K562 (cell line): ENCODE data around the gene SPTA1. TPM values are rescaled to one million over a fixed set of nuclear protein-coding genes. Genes with fewer than 3 reads are reported as not detected.

ENCODE experiments used
- ATAC-seq: fragments of 200-7000 bp; cut with Tn5 transposase; 3 replicates; pipeline ENCODE4 v1.9.1; 2020; ENCODE audit warnings: moderate library complexity
- BruUV-seq: library from RNA; stranded (reverse); fragments of 400-500 nt; replicated peaks from 2 replicates; lab custom pipeline; 2021; lab: Mats Ljungman, UMichigan
- CTCF ChIA-PET: fragments of 300-600 bp; formaldehyde crosslinking; extraction: SDS; loops from one replicate; lab custom pipeline; 2021; ENCODE audit warnings: low intra/inter-chr PET ratio; lab: Yijun Ruan, JAX
- POLR2A ChIA-PET: fragments of 300-600, 350-650 bp; sonication (Branson Sonifier 250); formaldehyde crosslinking; extraction: SDS; loops from one replicate; lab custom pipeline; 2021; ENCODE audit warnings: antibody characterized with exemption, inconsistent platforms; lab: Yijun Ruan, JAX
- DNase-seq, 4 experiments: peaks; one replicate each; pipeline versions ENCODE4 v3.0.0 to v3.0.0-alpha.2; 2011 to 2018; ENCODE audit warnings: low spot score in 3 of 4, mixed read lengths in 3 of 4; ENCODE audit errors: extremely low read depth in 1 of 4
- FAIRE-seq: peaks from 2 replicates; lab custom pipeline; 2011; peaks lifted over from hg19 to GRCh38; lab: Jason Lieb, UNC
- H2AFZ ChIP-seq: 2 replicates; pipeline ENCODE4 v1.6.0; 2011; ENCODE audit warnings: low read depth, low read length, control low read depth, inconsistent platforms
- H3K27ac ChIP-seq: fragments of 200-600 bp; 3 replicates; pipeline ENCODE4 v1.8.0; 2011; ENCODE audit warnings: low read depth, mild to moderate bottlenecking, control low read depth, inconsistent platforms, low read length, moderate library complexity, mixed read lengths; ENCODE audit errors: extremely low read depth
- H3K27me3 ChIP-seq, 2 experiments: fragments of 300-600 bp in 1 of 2; 2 replicates in 1 of 2; 3 replicates in 1 of 2; pipeline versions ENCODE4 v1.6.0 to v1.8.0; 2011; ENCODE audit warnings: inconsistent platforms in 2 of 2, low read length in 2 of 2, mild to moderate bottlenecking in 1 of 2, mixed read lengths in 1 of 2, moderate library complexity in 1 of 2; ENCODE audit not compliant: control insufficient read depth in 2 of 2, insufficient read depth in 2 of 2
- H3K36me3 ChIP-seq: fragments of 300-600 bp; 3 replicates; pipeline ENCODE4 v1.8.0; 2011; ENCODE audit warnings: mild to moderate bottlenecking, low read length, inconsistent platforms; ENCODE audit not compliant: control insufficient read depth, insufficient read depth
- H3K4me1 ChIP-seq, 2 experiments: fragments of 200-600 bp in 1 of 2; replicated peaks in 1 of 2; 2 replicates in 1 of 2; 3 replicates in 1 of 2; pipeline versions ENCODE4 v1.5.1 to v1.8.0; 2011; ENCODE audit warnings: inconsistent platforms in 2 of 2, low read length in 2 of 2, mild to moderate bottlenecking in 1 of 2, mixed read lengths in 1 of 2, moderate library complexity in 1 of 2; ENCODE audit not compliant: control insufficient read depth in 2 of 2, insufficient read depth in 2 of 2
- H3K4me2 ChIP-seq: 2 replicates; pipeline ENCODE4 v1.6.1; 2011; ENCODE audit warnings: low read length, control low read depth, inconsistent platforms, mixed read lengths; ENCODE audit not compliant: insufficient read depth
- H3K4me3 ChIP-seq: fragments of 200-600 bp; sonication (generic), shearing (Covaris generic); 2 replicates; pipeline ENCODE4 v1.5.1; 2016; ENCODE audit warnings: control low read depth, inconsistent platforms
- H3K79me2 ChIP-seq: fragments of 200-600 bp; 3 replicates; pipeline ENCODE4 v1.8.0; 2011; ENCODE audit warnings: low read length, inconsistent platforms; ENCODE audit not compliant: control insufficient read depth, insufficient read depth
- H3K9ac ChIP-seq, 2 experiments: 2 replicates each; pipeline versions ENCODE4 v1.6.0 to v1.6.1; 2011; ENCODE audit warnings: low read depth in 2 of 2, low read length in 2 of 2, control low read depth in 1 of 2, inconsistent platforms in 1 of 2, mild to moderate bottlenecking in 1 of 2, mixed read lengths in 1 of 2; ENCODE audit not compliant: insufficient read depth in 1 of 2
- H3K9me1 ChIP-seq: one replicate; pipeline ENCODE4 v1.6.0; 2011; ENCODE audit warnings: inconsistent platforms, mild to moderate bottlenecking, low read length, moderate library complexity; ENCODE audit not compliant: control insufficient read depth, insufficient read depth
- H3K9me3 ChIP-seq: replicated peaks from 2 replicates; pipeline ENCODE4 v1.5.1; 2011; ENCODE audit warnings: low read depth, low read length, inconsistent platforms; ENCODE audit not compliant: control insufficient read depth, insufficient read depth
- H4K20me1 ChIP-seq: replicated peaks from 2 replicates; pipeline ENCODE4 v1.6.1; 2011; ENCODE audit warnings: low read length, inconsistent platforms, mixed read lengths; ENCODE audit not compliant: control insufficient read depth, insufficient read depth
- SMARCA4 ChIP-seq: fragments of 450-650 bp; IDR thresholded peaks from 2 replicates; pipeline ENCODE4 v1.6.1; 2016
- ZBTB8A ChIP-seq: fragments of 450-650 bp; IDR thresholded peaks from 2 replicates; pipeline ENCODE4 v1.6.1; 2018; ENCODE audit warnings: mild to moderate bottlenecking, moderate library complexity; ENCODE audit not compliant: partially characterized antibody
- in situ Hi-C: fragments of 300-500 bp; cut with MboI; formaldehyde crosslinking; loops from 4 replicates; pipeline ENCODE4 v1.15.0; 2018; ENCODE audit warnings: inconsistent platforms, mixed read lengths
- intact Hi-C: fragments of 100-400 bp; cut with micrococcal nuclease; formaldehyde crosslinking; loops from 2 replicates; pipeline ENCODE4 v1.14.2; 2022
- polyA plus RNA-seq, 8 experiments: library from polyadenylated mRNA; depleted of rRNA in 4 of 8; stranded (reverse) in 5 of 8; unstranded in 3 of 8; fragments of >200 nt; fragmentation: Nextera tagmentation in 2 of 8; fragmentation: Illumina TruSeq in 1 of 8; extraction: Ambion mirVana in 2 of 8; extraction: Trizol in 1 of 8; gene quantifications; 2 replicates each; pipeline versions ENCODE4 v1.2.1 to v1.2.3, GENCODE V29; 2011 to 2014; ENCODE audit warnings: inconsistent platforms in 1 of 8, missing spikeins in 1 of 8
- total RNA-seq, 7 experiments: library from RNA; depleted of rRNA in 6 of 7; stranded (reverse); fragments of >200 nt in 6 of 7; fragmentation: Illumina TruSeq in 2 of 7; extraction: Trizol in 2 of 7; gene quantifications; 2 replicates each; pipeline versions ENCODE4 v1.2.1 to v1.2.3, GENCODE V29; 2011 to 2021; ENCODE audit warnings: low replicate concordance in 1 of 7
- TF ChIP-seq, protein P1 (sequence below): fragments of 250-450 bp; sonication (Bioruptor Pico); IDR thresholded peaks from 2 replicates; pipeline ENCODE4 v1.4.0; 2020

The SPTA1 gene
- total and polyA plus RNA-seq, 9 of the 15 experiments (the other 6 are each of a cell fraction or from before 2014, with no cell fraction given): 11.0 to 62.1 (median 45.9) TPM

DNA sequence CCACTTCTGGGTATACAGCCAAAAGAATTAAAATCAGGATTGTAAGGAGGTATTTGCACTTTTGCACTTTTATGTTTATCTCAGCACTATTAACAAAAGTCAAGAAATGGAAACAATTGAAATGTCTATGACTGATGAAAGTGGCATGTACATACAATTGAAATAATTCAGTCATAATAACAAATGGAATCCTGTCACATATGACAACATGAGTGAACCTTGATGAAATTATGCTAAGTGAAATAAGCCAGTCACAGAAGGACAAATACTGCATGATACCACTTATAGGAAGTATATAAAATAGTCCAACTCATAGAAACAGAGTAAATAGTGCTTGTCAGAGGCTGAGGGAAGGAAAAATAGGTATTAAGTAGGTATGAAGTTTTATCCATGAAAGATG is 3.4 kb upstream of the SPTA1 start:
- Histone ChIP-seq H3K36me3 (0 out of 3 replicates have a peak, but pooled peaks cover 2% of the 10 kb centered on the region), H3K4me2 (no peak overlapping the region), H3K27ac (peak overlapping the region; percentile 15; the same call in 1 of the 3 replicates), H3K9ac (no peak overlapping the region), H3K79me2 (peaks cover 17% of the 10 kb centered on the region), H3K9me1 (no peaks in the 10 kb centered on the region), H3K27me3 (no peaks in the 10 kb centered on the region), H3K4me3 (no peak overlapping the region), H4K20me1 (no peaks in the 10 kb centered on the region), H2AFZ (peak overlapping the region; percentile 71), H3K4me1 (peaks cover 5 to 18% of the 10 kb centered on the region in 2 experiments; a peak in 4 of 5 replicates), H3K9me3 (no peaks in the 10 kb centered on the region)
- intact Hi-C loops: loop anchor here (5.0 to 10.0 kb wide), 3 partner anchors 112 to 305 kb away; no protein-coding TSS in a partner anchor
- BruUV-seq: no TSS peak
- ChIA-PET CTCF (no interaction called here), POLR2A (no interaction called here)
- FAIRE-seq (no peak), ATAC-seq (no peak), DNase-seq (no peak)
- in situ Hi-C loops: no loop called here
- no peak for TF ChIP-seq SMARCA4
- peak; percentile 24 for TF ChIP-seq ZBTB8A
- TF ChIP-seq, protein P1, sequence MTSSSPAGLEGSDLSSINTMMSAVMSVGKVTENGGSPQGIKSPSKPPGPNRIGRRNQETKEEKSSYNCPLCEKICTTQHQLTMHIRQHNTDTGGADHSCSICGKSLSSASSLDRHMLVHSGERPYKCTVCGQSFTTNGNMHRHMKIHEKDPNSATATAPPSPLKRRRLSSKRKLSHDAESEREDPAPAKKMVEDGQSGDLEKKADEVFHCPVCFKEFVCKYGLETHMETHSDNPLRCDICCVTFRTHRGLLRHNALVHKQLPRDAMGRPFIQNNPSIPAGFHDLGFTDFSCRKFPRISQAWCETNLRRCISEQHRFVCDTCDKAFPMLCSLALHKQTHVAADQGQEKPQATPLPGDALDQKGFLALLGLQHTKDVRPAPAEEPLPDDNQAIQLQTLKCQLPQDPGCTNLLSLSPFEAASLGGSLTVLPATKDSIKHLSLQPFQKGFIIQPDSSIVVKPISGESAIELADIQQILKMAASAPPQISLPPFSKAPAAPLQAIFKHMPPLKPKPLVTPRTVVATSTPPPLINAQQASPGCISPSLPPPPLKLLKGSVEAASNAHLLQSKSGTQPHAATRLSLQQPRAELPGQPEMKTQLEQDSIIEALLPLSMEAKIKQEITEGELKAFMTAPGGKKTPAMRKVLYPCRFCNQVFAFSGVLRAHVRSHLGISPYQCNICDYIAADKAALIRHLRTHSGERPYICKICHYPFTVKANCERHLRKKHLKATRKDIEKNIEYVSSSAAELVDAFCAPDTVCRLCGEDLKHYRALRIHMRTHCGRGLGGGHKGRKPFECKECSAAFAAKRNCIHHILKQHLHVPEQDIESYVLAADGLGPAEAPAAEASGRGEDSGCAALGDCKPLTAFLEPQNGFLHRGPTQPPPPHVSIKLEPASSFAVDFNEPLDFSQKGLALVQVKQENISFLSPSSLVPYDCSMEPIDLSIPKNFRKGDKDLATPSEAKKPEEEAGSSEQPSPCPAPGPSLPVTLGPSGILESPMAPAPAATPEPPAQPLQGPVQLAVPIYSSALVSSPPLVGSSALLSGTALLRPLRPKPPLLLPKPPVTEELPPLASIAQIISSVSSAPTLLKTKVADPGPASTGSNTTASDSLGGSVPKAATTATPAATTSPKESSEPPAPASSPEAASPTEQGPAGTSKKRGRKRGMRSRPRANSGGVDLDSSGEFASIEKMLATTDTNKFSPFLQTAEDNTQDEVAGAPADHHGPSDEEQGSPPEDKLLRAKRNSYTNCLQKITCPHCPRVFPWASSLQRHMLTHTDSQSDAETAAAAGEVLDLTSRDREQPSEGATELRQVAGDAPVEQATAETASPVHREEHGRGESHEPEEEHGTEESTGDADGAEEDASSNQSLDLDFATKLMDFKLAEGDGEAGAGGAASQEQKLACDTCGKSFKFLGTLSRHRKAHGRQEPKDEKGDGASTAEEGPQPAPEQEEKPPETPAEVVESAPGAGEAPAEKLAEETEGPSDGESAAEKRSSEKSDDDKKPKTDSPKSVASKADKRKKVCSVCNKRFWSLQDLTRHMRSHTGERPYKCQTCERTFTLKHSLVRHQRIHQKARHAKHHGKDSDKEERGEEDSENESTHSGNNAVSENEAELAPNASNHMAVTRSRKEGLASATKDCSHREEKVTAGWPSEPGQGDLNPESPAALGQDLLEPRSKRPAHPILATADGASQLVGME: no peak
